Putamen (tissue), 1 donor: ENCODE measurements around the gene GPR17.

ENCODE experiments used
- DNase-seq: peaks from one replicate; pipeline ENCODE4 v3.0.0-alpha.2; 2016; ENCODE audit warnings: low spot score

GPR17 gene

GRCh38 chr2:127614731-127615130, 31.2 kb upstream of the GPR17 start:
- no peak for DNase-seq

GRCh38 chr2:127615511-127616166, 30.3 kb upstream of the GPR17 start:
- DNase-seq, result no peak

DNA sequence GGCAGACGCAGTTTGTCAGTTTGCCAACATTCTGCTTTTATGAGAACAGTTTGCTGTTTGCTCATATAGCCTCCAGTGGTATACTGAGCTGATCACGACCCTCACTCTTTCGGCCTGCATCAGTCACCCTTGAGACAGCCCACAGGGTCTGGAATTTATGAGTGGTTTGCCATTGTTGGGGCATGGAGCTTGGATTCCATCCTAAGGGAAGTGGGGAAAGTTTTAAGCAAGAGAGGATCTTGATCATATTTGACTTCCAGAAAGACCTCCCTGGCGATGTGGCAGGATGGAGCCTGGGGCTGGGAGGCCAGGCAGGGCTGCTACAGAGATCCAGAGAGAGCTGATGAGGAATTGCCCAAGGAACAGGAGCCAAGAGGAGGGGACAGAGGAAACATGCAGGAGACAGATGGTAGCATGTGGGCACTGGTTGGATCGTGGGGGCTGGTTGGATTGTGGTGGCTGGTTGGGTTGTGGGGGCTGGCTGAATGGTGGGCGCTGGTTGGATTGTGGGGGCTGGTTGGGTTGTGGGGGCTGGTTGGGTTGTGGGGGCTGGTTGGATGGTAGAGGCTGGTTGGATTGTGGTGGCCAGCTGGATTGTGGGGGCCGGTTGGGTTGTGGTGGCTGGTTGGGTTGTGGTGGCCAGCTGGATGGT, 27.3 kb upstream of the GPR17 start:
- no peak for DNase-seq

GRCh38 chr2:127619203-127619590, 26.8 kb upstream of the GPR17 start:
- no peak for DNase-seq

DNA sequence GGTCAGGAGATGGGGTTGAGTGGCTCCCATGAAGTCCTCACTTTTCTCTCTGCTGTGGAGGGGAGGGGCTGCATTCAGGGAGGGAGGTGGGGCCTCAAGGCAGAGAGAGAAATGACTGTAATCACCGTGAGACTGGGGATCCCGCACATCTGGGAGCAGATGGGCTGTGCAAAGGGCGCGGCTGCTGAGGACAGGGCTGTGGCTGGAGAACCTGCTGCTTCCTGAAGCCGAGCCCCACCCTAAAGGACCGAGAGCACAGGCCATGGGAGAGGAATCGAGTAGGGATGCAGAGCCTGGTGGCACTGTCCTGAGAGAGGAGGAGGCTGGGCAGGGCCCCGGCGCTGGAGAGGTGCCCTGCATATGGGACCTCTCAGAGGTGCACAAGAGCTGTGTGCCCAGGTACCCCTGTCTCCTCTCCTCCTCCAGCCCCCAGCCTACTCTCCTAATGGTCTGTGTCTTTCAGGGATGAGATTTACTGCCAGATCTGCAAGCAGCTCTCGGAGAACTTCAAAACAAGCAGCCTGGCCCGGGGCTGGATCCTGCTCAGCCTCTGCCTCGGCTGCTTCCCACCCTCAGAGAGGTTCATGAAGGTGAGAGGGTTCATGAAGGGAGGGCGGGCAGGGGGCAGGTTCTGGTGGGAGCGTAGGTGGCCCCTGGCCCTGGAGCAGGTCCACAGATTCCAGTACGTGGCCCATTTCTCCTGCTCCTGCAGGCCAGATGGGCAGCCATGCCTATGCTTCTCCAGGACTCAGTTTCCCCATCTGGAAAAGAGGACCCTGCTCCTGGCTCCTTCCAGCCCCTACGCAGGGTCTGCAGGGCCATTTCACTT, 25.9 kb upstream of the GPR17 start:
- DNase-seq, result no peak

DNA sequence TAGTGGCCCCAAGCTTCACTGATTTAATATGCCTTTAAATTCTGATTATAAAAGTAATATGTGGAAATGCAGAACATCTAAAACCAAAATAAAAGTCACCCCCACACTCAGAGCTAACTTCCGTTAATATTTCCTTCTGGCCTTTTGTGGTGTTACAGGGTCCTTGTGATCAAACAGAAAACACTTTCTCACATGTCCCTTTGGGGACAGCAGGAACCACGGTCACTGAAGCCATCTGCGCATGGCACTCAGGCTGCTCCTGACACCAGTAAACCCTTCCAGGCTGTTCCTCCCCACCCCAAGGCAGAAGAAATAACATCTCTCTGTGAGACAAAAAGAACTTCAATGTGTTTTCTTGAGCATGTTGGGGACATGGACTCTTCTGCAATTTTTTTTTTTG, 25.1 kb upstream of the GPR17 start:
- no peak for DNase-seq

DNA sequence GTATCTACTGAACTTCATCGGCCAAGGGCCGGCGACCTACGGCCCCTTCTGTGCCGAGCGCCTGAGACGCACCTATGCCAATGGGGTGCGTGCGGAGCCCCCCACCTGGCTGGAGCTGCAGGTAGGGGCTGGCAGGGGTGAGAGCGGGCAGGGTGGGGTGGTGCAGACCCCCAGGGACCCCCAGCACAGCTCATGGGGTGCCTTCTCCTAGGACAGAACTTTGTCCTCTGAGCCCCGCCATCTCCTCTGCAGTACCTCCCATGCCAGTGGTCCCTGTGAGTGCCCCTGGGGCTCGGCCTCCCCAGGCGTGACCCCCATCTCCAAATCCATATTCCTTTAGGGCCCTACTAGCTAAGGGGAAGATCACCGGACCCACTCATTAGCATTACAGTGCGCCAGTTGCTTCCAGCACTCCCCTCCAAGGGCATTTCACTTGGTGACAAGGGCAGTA, 23.9 kb upstream of the GPR17 start:
- no peak for DNase-seq

DNA sequence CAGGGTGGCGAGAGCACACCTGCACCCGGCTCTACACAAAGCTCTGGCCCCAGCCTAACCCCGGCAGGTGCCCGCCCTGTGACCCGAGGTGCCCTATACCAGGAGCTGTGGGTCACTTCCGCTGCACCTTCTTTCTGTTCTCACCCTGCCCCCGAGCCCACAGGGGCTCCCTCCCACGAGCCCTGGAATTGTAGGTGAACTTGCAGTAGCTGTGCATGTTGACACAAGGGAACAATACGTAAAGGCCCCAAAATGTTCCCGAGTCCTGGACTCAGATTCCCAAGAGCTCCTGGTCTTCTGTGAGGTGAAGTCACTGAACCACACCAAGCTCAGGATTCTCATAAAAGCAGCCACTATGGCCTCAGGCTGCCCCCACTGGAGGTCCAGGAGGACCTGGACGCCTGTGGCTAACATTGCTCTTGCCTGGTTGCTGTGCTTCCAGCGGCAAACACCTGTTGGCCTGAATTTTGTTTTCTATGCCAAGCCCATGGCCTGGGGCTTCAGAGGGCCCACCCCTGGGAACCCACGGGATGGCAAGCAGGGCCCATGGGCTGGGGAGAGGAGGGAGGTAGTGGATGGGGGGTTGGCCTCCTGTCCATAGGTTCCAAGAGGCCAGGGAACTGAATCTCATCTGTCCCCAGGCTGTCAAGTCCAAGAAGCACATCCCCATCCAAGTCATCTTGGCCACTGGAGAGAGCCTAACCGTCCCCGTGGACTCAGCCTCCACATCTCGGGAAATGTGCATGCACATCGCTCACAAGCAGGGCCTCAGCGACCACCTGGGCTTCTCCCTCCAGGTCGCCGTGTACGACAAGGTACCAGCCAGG, 23.2 kb upstream of the GPR17 start:
- no peak for DNase-seq

DNA sequence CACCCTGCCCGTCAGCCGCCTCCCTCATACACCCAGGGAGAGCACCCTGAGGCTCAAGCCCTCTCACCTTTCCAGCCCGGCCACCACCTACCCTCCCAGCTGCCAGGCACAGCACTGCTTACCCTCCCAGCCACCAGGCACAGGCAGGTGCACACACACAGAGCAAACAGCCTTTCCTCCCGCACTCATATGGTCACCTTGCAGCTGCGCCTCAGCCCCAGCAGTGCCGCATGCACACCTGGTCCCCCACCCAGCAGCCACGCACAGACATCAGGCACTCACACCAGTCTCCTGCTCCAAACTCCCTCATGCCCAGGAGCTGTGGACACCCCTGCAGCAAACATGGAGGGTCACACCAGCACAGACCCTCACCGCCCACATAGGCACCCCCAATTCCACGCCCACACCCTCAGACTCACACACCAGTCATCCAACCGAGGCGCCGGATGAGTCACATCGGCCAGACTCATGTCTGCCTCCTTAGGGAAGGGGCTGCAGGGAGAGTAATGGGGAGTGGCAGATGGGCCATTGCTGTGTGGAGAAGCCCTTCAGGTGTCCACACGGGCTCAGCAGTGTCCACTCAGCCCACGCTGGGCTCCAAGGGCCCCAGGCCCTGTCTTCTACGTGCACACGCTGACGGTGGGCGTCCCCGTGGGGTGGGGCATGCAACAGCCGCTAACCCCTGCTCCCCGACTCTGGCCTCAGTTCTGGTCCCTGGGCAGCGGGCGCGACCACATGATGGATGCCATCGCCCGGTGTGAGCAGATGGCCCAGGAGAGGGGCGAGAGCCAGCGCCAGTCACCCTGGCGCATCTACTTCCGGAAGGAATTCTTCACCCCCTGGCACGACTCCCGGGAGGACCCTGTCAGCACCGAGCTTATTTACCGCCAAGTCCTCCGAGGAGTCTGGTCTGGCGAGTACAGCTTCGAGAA, 22.3 kb upstream of the GPR17 start:
- no peak for DNase-seq

DNA sequence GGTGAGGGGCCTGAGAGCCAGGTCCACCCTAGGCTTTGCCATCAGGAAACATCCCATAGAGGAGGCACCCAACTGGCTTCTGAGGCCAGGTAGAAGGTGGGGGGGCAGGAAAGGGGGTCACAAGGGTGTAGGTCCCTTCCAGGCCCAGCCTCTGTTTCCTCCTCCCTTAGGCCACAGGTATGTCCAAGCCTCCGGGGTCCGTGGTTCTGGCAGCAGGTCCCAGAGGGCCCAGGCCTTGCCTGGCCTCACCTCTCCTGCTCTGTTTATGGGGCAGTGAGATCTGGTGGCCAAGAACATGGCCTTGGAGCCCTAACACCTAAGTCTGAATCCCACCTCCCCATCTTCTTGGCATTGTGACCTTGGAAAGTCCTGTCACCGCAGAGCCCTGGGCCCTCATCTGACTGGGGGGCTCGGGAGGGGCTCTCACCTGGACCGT, 21.6 kb upstream of the GPR17 start:
- no peak for DNase-seq

DNA sequence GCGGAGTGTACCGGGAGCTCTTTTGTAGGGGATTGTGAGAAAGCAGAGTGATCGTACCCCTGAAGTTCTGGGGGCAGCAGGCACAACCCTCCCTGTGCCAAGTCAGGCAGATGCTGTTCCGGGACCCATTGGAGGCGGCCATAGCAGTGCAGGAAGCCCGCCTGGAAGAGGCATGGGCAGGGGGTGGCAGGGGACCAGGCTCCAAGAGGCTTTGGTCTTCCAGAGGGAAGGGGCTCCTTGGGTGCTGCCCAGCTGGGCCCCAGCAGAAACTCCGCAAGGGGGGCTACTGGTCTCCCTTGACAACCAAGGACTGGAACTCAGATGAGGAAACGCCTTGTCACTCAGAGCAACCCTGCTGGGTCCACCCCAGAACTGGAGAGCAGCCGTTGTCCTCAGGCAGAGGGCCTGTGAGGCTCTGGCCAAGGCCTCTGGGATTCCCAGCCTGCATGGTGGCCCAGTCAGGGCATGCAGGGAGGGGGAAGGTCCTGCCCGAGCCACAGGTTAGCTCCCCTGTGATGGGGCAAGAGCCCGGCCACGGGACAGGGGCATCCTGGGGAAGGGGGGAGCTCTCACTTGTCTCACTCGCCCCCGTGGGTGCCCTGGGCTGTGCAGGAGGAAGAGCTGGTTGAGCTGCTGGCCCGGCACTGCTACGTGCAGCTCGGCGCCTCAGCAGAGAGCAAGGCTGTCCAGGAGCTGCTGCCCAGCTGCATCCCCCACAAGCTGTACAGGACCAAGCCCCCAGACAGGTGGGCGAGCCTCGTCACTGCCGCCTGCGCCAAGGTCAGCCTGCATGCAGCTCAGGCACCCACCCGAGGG, 21.0 kb upstream of the GPR17 start:
- DNase-seq, result no peak

DNA sequence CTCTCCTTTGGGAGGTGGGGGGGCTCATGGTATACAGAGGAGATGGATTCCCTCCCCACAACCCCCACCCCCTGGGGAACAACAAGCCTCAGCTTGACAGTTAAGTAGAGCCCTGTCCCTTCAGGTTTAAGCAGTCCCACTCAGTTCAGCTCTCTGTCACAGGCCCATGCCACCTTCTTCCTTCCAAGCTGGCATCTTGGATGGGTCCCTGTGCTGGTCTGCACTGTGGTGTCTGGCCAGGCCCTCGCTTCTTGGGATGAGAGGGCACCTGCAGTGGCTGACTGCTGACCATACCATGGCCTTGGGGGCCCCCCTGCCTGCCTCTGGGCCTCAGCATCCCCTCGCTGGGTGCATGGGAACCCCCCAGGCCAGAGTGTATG, 20.4 kb upstream of the GPR17 start:
- DNase-seq, result no peak

DNA sequence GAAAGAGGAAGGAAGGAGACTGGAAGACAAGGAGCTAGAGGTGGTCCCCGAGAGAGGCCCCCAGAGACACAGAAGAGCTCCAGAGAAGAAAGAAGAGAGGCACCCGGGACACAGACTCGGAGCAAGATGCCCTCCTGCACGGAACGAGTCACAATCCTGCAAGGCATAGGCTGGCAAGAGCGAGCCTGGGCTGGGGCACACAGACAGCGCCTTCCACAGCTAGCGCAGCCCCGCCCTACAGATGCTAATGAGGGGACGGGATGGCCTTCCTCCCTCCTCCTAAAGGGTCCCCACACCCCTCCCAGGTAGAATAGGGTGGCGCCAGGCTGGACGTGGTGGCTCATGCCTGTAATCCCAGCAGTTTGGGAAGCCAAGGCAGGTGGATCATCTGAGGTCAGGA, 19.8 kb upstream of the GPR17 start:
- DNase-seq, result no peak

- no peak for DNase-seq
Observed at GRCh38 chr2:127626917-127627739, 18.8 kb upstream of the GPR17 start.

DNA sequence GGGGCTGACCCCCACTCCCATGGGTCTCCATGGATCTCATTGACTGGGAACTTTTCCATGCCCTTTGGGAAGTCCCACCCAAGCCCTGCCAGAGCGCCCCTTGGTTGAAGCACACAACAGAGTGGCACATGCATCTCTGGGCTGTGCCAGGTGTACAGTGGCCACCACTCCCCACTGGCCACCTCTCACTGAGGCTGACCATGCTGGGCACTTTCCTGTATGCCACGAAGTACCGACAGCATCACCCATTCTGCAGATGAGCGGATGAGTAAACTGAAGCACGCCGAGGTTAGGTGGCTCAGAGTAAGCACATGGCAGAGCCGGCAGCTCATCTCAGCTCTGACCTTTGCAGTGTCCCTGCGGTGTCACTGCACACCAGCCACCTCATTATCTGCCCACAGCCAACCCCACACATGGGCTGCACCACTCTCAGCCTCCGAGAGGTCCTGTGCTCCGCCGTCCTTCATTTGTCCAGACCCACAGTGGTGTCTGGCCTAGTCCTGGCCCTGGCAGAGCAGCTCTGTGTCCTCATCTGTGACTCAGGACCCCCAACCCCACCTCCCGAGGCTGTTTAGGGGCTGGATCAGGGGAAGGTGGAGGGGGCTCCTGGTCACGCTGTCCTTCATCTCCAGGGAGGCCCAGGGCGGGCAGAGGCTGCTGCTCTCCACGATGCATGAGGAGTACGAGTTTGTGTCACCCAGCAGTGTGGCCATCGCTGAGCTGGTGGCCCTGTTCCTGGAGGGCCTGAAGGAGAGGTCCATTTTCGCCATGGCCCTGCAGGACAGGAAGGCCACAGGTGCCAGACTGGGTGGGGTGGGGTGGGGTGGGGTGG, 18.0 kb upstream of the GPR17 start:
- no peak for DNase-seq

- DNase-seq, result no peak
Observed at GRCh38 chr2:127628767-127629614, 17.0 kb upstream of the GPR17 start.

GRCh38 chr2:127629637-127630036, 16.3 kb upstream of the GPR17 start:
- no peak for DNase-seq
